Measurements from ENCODE around the gene TNNC2.

The TNNC2 gene

GRCh38 chr20:45840700-45841198 lies 13.6 kb upstream of the TNNC2 start:
- H3K9ac ChIP-seq (ENCODE audit: low read length) = no peak overlapping the region

GRCh38 chr20:45836841-45837240 lies 9.7 kb upstream of the TNNC2 start:
- Histone ChIP-seq H3K36me3 (ENCODE audit: low read length) (no peaks in the 10 kb centered on the region), H3K9me2 (replicated peaks; ENCODE audit: insufficient read depth, low read length) (no peaks in the 10 kb centered on the region), H3F3A (ENCODE audit: insufficient read depth) (no peaks in the 10 kb centered on the region), H3K9ac (ENCODE audit: low read length) (no peak overlapping the region), H3K79me2 (ENCODE audit: insufficient read depth, low read length) (no peaks in the 10 kb centered on the region), H3K9me3 (ENCODE audit: insufficient read depth, low read length) (no peaks in the 10 kb centered on the region), H3K4me3 (ENCODE audit: insufficient read depth, low read length, poor library complexity, severe bottlenecking) (no peak overlapping the region), H3K27me3 (ENCODE audit: low read length) (no peaks in the 10 kb centered on the region), H2AFZ (ENCODE audit: low read depth, low read length, severe bottlenecking) (no peak overlapping the region), H3K4me2 (ENCODE audit: low read depth, low read length, poor library complexity, severe bottlenecking) (no peak overlapping the region), H4K20me1 (ENCODE audit: low read depth, low read length) (no peaks in the 10 kb centered on the region), H3K27ac (ENCODE audit: low read depth, low read length) (no peak overlapping the region)
- TF ChIP-seq EZH2phosphoT487 (conservative IDR thresholded peaks at IDR 0.05; ENCODE audit: low read length) = no peak
- TF ChIP-seq CTCF (IDR thresholded peaks at IDR 0.05; ENCODE audit: insufficient read depth, low read length, poor library complexity, severe bottlenecking) = no peak

More at GRCh38 chr20:45840700-45841198, 13.6 kb upstream of the TNNC2 start:
- H3K4me3 ChIP-seq (ENCODE audit: insufficient read depth, low read length, poor library complexity, severe bottlenecking) = no peak overlapping the region
- no peaks in the 10 kb centered on the region for H4K20me1 ChIP-seq (ENCODE audit: low read depth, low read length)
- H3K4me2 ChIP-seq (ENCODE audit: low read depth, low read length, poor library complexity, severe bottlenecking) = no peak overlapping the region
- no peaks in the 10 kb centered on the region for H3K79me2 ChIP-seq (ENCODE audit: insufficient read depth, low read length)
- no peaks in the 10 kb centered on the region for H3K36me3 ChIP-seq (ENCODE audit: low read length)
- H3K27me3 ChIP-seq (ENCODE audit: low read length) = no peaks in the 10 kb centered on the region
- TF ChIP-seq CTCF (IDR thresholded peaks at IDR 0.05; ENCODE audit: insufficient read depth, low read length, poor library complexity, severe bottlenecking) (no peak), EZH2phosphoT487 (conservative IDR thresholded peaks at IDR 0.05; ENCODE audit: low read length) (no peak)
- no peaks in the 10 kb centered on the region for H3K9me3 ChIP-seq (ENCODE audit: insufficient read depth, low read length)
- no peaks in the 10 kb centered on the region for H3F3A ChIP-seq (ENCODE audit: insufficient read depth)
- H3K9me2 ChIP-seq (replicated peaks; ENCODE audit: insufficient read depth, low read length) = no peaks in the 10 kb centered on the region
- no peak overlapping the region for H3K27ac ChIP-seq (ENCODE audit: low read depth, low read length)
- H2AFZ ChIP-seq (ENCODE audit: low read depth, low read length, severe bottlenecking) = no peak overlapping the region

- no peaks in the 10 kb centered on the region for H3K36me3 ChIP-seq (ENCODE audit: low read length)
- no peak overlapping the region for H2AFZ ChIP-seq (ENCODE audit: low read depth, low read length, severe bottlenecking)
- no peaks in the 10 kb centered on the region for H3K9me2 ChIP-seq (replicated peaks; ENCODE audit: insufficient read depth, low read length)
- no peaks in the 10 kb centered on the region for H3F3A ChIP-seq (ENCODE audit: insufficient read depth)
- no peak overlapping the region for H3K4me3 ChIP-seq (ENCODE audit: insufficient read depth, low read length, poor library complexity, severe bottlenecking)
- H4K20me1 ChIP-seq (ENCODE audit: low read depth, low read length) = no peaks in the 10 kb centered on the region
- no peak overlapping the region for H3K9ac ChIP-seq (ENCODE audit: low read length)
- no peak overlapping the region for H3K4me2 ChIP-seq (ENCODE audit: low read depth, low read length, poor library complexity, severe bottlenecking)
- no peaks in the 10 kb centered on the region for H3K27me3 ChIP-seq (ENCODE audit: low read length)
- no peak overlapping the region for H3K27ac ChIP-seq (ENCODE audit: low read depth, low read length)
- H3K79me2 ChIP-seq (ENCODE audit: insufficient read depth, low read length) = no peaks in the 10 kb centered on the region
- TF ChIP-seq CTCF (IDR thresholded peaks at IDR 0.05; ENCODE audit: insufficient read depth, low read length, poor library complexity, severe bottlenecking) = no peak
- no peak for TF ChIP-seq EZH2phosphoT487 (conservative IDR thresholded peaks at IDR 0.05; ENCODE audit: low read length)
- no peaks in the 10 kb centered on the region for H3K9me3 ChIP-seq (ENCODE audit: insufficient read depth, low read length)
These were observed 8.7 kb upstream of the TNNC2 start for GRCh38 chr20:45835825-45836224.

All from SU-DHL-6 (cell line).